ENCODE results near the gene PIK3C2A. TPM values are rescaled to one million over a fixed set of nuclear protein-coding genes. Genes with fewer than 3 reads are reported as not detected.
"Not testable (repeated sequence)": the region's sequence is repeated elsewhere in the genome, so short reads cannot be mapped to it uniquely, and the experiment has no call there.

PIK3C2A gene
- total and polyA plus RNA-seq, 2 donors (not counting 3 experiments of a cell fraction or from before 2014, with no cell fraction given) = 33.7 to 142 TPM

DNA sequence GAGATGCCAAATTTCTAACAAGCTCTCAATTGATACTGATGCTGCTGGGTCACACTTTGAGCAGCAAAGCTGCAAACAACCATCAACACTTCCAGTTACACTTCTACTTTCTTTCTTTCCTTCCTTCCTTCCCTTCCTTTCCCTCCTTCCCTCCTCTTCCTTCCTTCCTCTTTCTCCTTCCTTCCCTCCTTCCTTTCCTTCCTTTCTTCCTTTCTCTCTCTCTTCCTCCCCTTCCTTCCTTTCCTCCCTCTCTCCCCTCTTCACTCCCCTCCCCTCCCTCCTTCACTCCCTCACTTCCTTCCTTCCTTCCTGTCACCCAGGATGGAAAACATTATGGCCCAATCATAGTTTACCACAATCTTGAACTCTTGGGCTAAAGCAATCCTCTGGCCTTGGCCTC, 33.0 kb upstream of the PIK3C2A start:
- dilution Hi-C loops (cut with MboI; ENCODE audit: extremely low pct_ligation_motif_present, low sequenced_read_pairs) (no loop called here), intact Hi-C loops (cut with micrococcal nuclease) (no loop called here)
- no peak for FAIRE-seq
- no peaks in the 10 kb centered on the region for H3K36me3 ChIP-seq (ENCODE audit: control insufficient read depth in 2 of 2, extremely low read depth in 1 of 2, insufficient read depth in 2 of 2, low read length in 2 of 2)
- no peaks in the 10 kb centered on the region for H3K4me1 ChIP-seq (ENCODE audit: control insufficient read depth, extremely low read depth, insufficient read depth, low read length)
- BruUV-seq (replicated peaks) = no TSS peak
- H2AFZ ChIP-seq (ENCODE audit: low read depth, low read length) = no peak overlapping the region
- no peaks in the 10 kb centered on the region for H4K20me1 ChIP-seq (replicated peaks; ENCODE audit: control insufficient read depth, extremely low read depth, insufficient read depth, low read length)
- H3K4me2 ChIP-seq (ENCODE audit: insufficient read depth, low read length) = no peak overlapping the region
- CTCF ChIA-PET = no interaction called here
- no peak overlapping the region for H3K27ac ChIP-seq (ENCODE audit: insufficient read depth, low read depth, low read length)
- H3K4me3 ChIP-seq (replicated peaks in 1 of 3; ENCODE audit: insufficient read depth in 1 of 3, low read depth in 1 of 3, low read length in 3 of 3) = no peak overlapping the region
- H3K9me3 ChIP-seq (replicated peaks; ENCODE audit: control insufficient read depth, insufficient read depth, low read length) = no peaks in the 10 kb centered on the region
- POLR2A ChIA-PET = interaction anchor here (0.7 kb wide), 1 partner anchor 120 kb away, joined by 4 read pairs; no protein-coding TSS in a partner anchor
- no peaks in the 10 kb centered on the region for H3K27me3 ChIP-seq (ENCODE audit: control insufficient read depth in 2 of 2, insufficient read depth in 2 of 2, low read length in 2 of 2)
- H3K9me1 ChIP-seq (replicated peaks; ENCODE audit: control insufficient read depth, extremely low read depth, insufficient read depth, low read length) = no peaks in the 10 kb centered on the region
- no peak overlapping the region for H3K9ac ChIP-seq (replicated peaks; ENCODE audit: extremely low read depth, insufficient read depth, low read length)
- no peaks in the 10 kb centered on the region for H3K79me2 ChIP-seq (ENCODE audit: control insufficient read depth, insufficient read depth, low read length)
- TF ChIP-seq FOS (IDR thresholded peaks at IDR 0.05; ENCODE audit: borderline replicate concordance, insufficient read depth, low read length) (no peak), EZH2 (IDR thresholded peaks at IDR 0.05; ENCODE audit: borderline replicate concordance, low read depth, low read length, severe bottlenecking) (no peak), MYC (IDR thresholded peaks at IDR 0.05; ENCODE audit: low read depth, low read length) (no peak), GATA2 (IDR thresholded peaks at IDR 0.05; ENCODE audit: insufficient read depth, insufficient read length, low read depth, low read length) (no peak), POLR2AphosphoS5 (IDR thresholded peaks at IDR 0.05; ENCODE audit: insufficient read depth, low read depth, low read length) (no peak), POLR2A (IDR thresholded peaks at IDR 0.05; ENCODE audit: low read depth, low read length) (no peak), JUN (IDR thresholded peaks at IDR 0.05; ENCODE audit: borderline replicate concordance, insufficient read depth, insufficient read length, low read depth) (no peak), MAX (IDR thresholded peaks at IDR 0.05; ENCODE audit: insufficient read depth, insufficient read length) (no peak)
- TF ChIP-seq, protein P1, sequence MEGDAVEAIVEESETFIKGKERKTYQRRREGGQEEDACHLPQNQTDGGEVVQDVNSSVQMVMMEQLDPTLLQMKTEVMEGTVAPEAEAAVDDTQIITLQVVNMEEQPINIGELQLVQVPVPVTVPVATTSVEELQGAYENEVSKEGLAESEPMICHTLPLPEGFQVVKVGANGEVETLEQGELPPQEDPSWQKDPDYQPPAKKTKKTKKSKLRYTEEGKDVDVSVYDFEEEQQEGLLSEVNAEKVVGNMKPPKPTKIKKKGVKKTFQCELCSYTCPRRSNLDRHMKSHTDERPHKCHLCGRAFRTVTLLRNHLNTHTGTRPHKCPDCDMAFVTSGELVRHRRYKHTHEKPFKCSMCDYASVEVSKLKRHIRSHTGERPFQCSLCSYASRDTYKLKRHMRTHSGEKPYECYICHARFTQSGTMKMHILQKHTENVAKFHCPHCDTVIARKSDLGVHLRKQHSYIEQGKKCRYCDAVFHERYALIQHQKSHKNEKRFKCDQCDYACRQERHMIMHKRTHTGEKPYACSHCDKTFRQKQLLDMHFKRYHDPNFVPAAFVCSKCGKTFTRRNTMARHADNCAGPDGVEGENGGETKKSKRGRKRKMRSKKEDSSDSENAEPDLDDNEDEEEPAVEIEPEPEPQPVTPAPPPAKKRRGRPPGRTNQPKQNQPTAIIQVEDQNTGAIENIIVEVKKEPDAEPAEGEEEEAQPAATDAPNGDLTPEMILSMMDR (IDR thresholded peaks at IDR 0.05; ENCODE audit: extremely low read depth in 1 of 2, insufficient read depth in 1 of 2, low read depth in 1 of 2, low read length in 2 of 2) = no peak
- DNase-seq (ENCODE audit: low read depth, low spot score) = no peak

- H3K4me2 ChIP-seq (ENCODE audit: insufficient read depth, low read length); H3K4me1 ChIP-seq (ENCODE audit: control insufficient read depth, extremely low read depth, insufficient read depth, low read length); H2AFZ ChIP-seq (ENCODE audit: low read depth, low read length); H3K79me2 ChIP-seq (ENCODE audit: control insufficient read depth, insufficient read depth, low read length); dilution Hi-C loops (cut with MboI; ENCODE audit: extremely low pct_ligation_motif_present, low sequenced_read_pairs); H3K9ac ChIP-seq (replicated peaks; ENCODE audit: extremely low read depth, insufficient read depth, low read length); POLR2A ChIA-PET; H3K27me3 ChIP-seq (ENCODE audit: control insufficient read depth in 2 of 2, insufficient read depth in 2 of 2, low read length in 2 of 2); H3K9me1 ChIP-seq (replicated peaks; ENCODE audit: control insufficient read depth, extremely low read depth, insufficient read depth, low read length); H4K20me1 ChIP-seq (replicated peaks; ENCODE audit: control insufficient read depth, extremely low read depth, insufficient read depth, low read length); H3K4me3 ChIP-seq (replicated peaks in 1 of 3; ENCODE audit: insufficient read depth in 1 of 3, low read depth in 1 of 3, low read length in 3 of 3); BruUV-seq (replicated peaks); H3K36me3 ChIP-seq (ENCODE audit: control insufficient read depth in 2 of 2, extremely low read depth in 1 of 2, insufficient read depth in 2 of 2, low read length in 2 of 2); H3K27ac ChIP-seq (ENCODE audit: insufficient read depth, low read depth, low read length); FAIRE-seq; DNase-seq (ENCODE audit: low read depth, low spot score); H3K9me3 ChIP-seq (replicated peaks; ENCODE audit: control insufficient read depth, insufficient read depth, low read length); intact Hi-C loops (cut with micrococcal nuclease): not testable (repeated sequence)
- CTCF ChIA-PET = interaction anchor here (1.5 kb wide), 1 partner anchor 8 kb away, joined by 3 read pairs; no protein-coding TSS in a partner anchor
Measured at GRCh38 chr11:17239927-17240326, 32.1 kb upstream of the PIK3C2A start.
